Measurements from ENCODE around the gene TLK1.

DNA sequence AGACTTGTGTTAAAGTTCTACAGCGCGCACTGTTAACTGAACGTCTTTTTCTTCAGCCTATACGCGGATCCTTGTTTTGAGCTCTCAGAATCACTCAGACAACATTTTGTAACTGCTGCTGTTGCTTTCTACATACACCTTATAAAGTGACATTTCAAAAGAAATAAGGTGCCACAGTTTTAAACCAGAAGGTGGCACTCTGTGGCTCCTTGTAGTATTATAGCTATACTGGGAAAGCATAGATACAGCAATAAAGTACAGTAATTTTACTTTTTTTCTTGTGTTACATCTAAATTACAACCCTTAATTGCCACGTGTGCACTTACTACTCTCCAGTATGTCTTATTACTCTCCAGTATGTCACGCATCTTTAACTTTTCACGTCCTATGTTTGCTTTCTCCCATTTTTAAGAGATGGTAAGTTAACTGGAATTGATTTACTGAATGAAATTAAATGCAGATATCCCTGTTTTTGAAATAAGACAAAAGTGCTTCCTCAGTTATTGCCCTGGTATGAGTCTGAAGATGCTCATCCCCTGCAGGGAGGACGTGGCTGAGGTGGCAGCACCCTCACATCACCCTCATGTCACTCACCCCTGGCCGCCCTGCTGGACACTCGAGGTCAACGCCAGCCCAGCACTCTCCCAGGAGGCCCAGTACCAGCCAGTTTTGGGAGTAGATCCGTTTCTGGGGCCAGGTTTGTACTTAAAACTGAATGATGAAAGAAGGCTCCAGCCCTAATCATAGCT is 193.9 kb downstream of the TLK1 start:
- TF ChIP-seq, protein P1, sequence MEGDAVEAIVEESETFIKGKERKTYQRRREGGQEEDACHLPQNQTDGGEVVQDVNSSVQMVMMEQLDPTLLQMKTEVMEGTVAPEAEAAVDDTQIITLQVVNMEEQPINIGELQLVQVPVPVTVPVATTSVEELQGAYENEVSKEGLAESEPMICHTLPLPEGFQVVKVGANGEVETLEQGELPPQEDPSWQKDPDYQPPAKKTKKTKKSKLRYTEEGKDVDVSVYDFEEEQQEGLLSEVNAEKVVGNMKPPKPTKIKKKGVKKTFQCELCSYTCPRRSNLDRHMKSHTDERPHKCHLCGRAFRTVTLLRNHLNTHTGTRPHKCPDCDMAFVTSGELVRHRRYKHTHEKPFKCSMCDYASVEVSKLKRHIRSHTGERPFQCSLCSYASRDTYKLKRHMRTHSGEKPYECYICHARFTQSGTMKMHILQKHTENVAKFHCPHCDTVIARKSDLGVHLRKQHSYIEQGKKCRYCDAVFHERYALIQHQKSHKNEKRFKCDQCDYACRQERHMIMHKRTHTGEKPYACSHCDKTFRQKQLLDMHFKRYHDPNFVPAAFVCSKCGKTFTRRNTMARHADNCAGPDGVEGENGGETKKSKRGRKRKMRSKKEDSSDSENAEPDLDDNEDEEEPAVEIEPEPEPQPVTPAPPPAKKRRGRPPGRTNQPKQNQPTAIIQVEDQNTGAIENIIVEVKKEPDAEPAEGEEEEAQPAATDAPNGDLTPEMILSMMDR (conservative IDR thresholded peaks at IDR 0.05; ENCODE audit: low read depth, low read length) = peak; percentile 40
- TF ChIP-seq EZH2 (IDR thresholded peaks at IDR 0.05; ENCODE audit: low read length, unreplicated experiment) = no peak
- TF ChIP-seq EZH2phosphoT487 (IDR thresholded peaks at IDR 0.05; ENCODE audit: borderline replicate concordance, low read length) = no peak
